ENCODE measurements around the gene ABCD4. TPM values are rescaled to one million over a fixed set of nuclear protein-coding genes. Genes with fewer than 3 reads are reported as not detected.

Gene ABCD4
- polyA plus RNA-seq, 1 of the 3 experiments (the other 2 are of a cell fraction), result 37.0 TPM

DNA sequence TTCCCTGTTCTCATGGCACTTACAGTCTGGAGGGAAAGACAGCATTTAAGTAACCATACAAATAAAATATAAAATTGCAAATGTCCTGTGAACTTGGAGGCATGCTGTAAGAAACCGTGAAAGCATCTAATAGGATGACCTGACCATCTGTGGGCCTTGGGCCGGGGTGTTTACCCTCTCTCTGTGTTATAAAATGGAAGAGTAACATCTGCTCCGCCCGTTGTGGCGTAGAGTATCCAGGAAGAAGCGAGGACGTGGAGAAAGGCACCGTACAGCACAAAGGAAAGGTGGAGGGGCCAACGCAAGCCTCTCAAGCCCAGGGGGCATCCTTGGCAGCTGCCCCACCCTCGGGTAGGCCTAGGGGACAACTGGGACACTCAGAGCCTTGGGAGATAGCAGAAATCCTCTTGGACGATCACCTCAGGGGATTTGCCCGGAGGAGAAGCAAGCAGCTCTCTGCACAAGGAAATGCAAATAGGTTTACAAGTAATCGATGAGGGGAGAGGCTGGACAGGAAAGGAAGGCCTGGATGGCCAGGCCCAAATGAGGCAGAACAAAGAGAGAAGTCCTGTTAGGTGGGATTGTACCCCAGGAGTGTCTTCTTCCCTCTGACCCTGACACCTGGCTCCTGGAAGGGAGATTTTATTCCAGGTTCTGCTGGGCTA, 37.3 kb downstream of the ABCD4 start:
- peaks cover 2% of the 10 kb centered on the region for H3F3A ChIP-seq (replicated peaks; ENCODE audit: insufficient read depth)
- CTCF ChIA-PET, result interaction anchor here (1.0 to 2.9 kb wide), 2 partner anchors 9 to 14 kb away, joined by 5 to 17 read pairs; no protein-coding TSS in a partner anchor
- TF ChIP-seq SMC3 (IDR thresholded peaks at IDR 0.05; ENCODE audit: low read depth, low read length), result no peak
- no peak for TF ChIP-seq FOXM1 (IDR thresholded peaks at IDR 0.05; ENCODE audit: low read depth)
- no peak for TF ChIP-seq USF2 (IDR thresholded peaks at IDR 0.05; ENCODE audit: borderline replicate concordance, low read depth, low read length)
- no peak for TF ChIP-seq ELF1 (IDR thresholded peaks at IDR 0.05)
- no peak for TF ChIP-seq TEAD4 (IDR thresholded peaks at IDR 0.05; ENCODE audit: borderline replicate concordance, insufficient read depth)
- TF ChIP-seq FOXJ3 (CRISPR knock-in tag; IDR thresholded peaks at IDR 0.05), result no peak

DNA sequence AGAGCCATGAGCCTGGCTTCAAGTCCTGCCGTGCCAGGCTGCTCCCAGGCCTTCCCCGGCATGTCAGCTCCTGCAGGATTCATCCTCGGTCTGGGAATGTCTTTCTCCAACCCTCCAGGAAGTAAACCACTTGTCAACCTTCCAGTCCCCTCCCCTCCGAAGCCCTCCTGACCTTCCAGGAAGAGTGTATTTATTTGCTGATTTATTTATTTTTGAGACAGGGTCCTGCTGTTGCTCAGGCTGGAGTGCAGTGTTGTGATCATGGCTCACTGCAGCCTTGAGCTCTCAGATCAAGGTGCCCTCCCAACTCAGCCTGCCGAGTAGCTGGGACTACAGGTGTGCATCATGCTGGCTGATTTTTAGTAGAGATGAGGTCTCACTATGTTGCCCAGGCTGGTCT, 38.8 kb downstream of the ABCD4 start:
- TF ChIP-seq, protein P1, sequence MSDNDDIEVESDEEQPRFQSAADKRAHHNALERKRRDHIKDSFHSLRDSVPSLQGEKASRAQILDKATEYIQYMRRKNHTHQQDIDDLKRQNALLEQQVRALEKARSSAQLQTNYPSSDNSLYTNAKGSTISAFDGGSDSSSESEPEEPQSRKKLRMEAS (IDR thresholded peaks at IDR 0.05; ENCODE audit: low read depth), result no peak
- TF ChIP-seq YY1 (IDR thresholded peaks at IDR 0.05; ENCODE audit: low read depth) (no peak), SIN3A (IDR thresholded peaks at IDR 0.05; ENCODE audit: borderline replicate concordance, low read depth, low read length) (no peak), MXI1 (IDR thresholded peaks at IDR 0.05; ENCODE audit: low read depth, low read length) (no peak), PBX3 (IDR thresholded peaks at IDR 0.05) (no peak), RAD21 (IDR thresholded peaks at IDR 0.05; ENCODE audit: low read length) (no peak), TEAD4 (IDR thresholded peaks at IDR 0.05; ENCODE audit: borderline replicate concordance, insufficient read depth) (no peak), EZH2phosphoT487 (IDR thresholded peaks at IDR 0.05; ENCODE audit: borderline replicate concordance, low read depth) (no peak), GATA2 (CRISPR knock-in tag; IDR thresholded peaks at IDR 0.05) (no peak), TAF1 (IDR thresholded peaks at IDR 0.05; ENCODE audit: borderline replicate concordance, low read depth, low read length) (no peak)
- Histone ChIP-seq H3K4me1 (ENCODE audit: control insufficient read depth in 1 of 2, insufficient read depth in 2 of 2, low read depth in 1 of 2, low read length in 1 of 2) (no peaks in the 10 kb centered on the region; a peak in 1 of 4 replicates), H3K9me3 (no peaks in the 10 kb centered on the region), H3K9me2 (no peaks in the 10 kb centered on the region), H3K9ac (no peak overlapping the region), H3K36me3 (replicated peaks in 1 of 2; ENCODE audit: control insufficient read depth in 1 of 2, insufficient read depth in 2 of 2, low read length in 1 of 2) (no peaks in the 10 kb centered on the region), H3K4me2 (no peak overlapping the region), H3K4me3 (ENCODE audit: low read depth in 2 of 2, low read length in 1 of 2) (no peak overlapping the region), H2AFZ (ENCODE audit: low read depth) (no peak overlapping the region), H4K20me1 (ENCODE audit: insufficient read depth) (no peaks in the 10 kb centered on the region), H3K79me2 (ENCODE audit: insufficient read depth) (no peaks in the 10 kb centered on the region), H3K27ac (ENCODE audit: low read depth in 2 of 2, low read length in 1 of 2) (no peak overlapping the region), H3K27me3 (ENCODE audit: insufficient read depth) (peaks cover 12% of the 10 kb centered on the region; the same call in 1 of the 2 replicates), H3F3A (replicated peaks; ENCODE audit: insufficient read depth) (no peaks in the 10 kb centered on the region)
- CTCF ChIA-PET, result interaction anchor here (1.0 to 1.4 kb wide), 2 partner anchors 12 to 38 kb away, joined by 5 read pairs; partner anchors contain the start of gene ABCD4
- 21% methylated on average over 3 of the region's 5 CpGs for WGBS (ENCODE audit: low lambda C conversion rate)
- DNase-seq, result no peak
- POLR2A ChIA-PET, result no interaction called here

More for the DNA sequence above, 37.3 kb downstream of the ABCD4 start:
- no peak overlapping the region for H3K9ac ChIP-seq
- no peaks in the 10 kb centered on the region for H3K36me3 ChIP-seq (replicated peaks in 1 of 2; ENCODE audit: control insufficient read depth in 1 of 2, insufficient read depth in 2 of 2, low read length in 1 of 2)
- H3K27me3 ChIP-seq (ENCODE audit: insufficient read depth), result no peaks in the 10 kb centered on the region
- H2AFZ ChIP-seq (ENCODE audit: low read depth), result no peak overlapping the region
- no peak overlapping the region for H3K4me3 ChIP-seq (ENCODE audit: low read depth in 2 of 2, low read length in 1 of 2)
- H3K79me2 ChIP-seq (ENCODE audit: insufficient read depth), result no peaks in the 10 kb centered on the region
- no peaks in the 10 kb centered on the region for H3K9me3 ChIP-seq
- no peaks in the 10 kb centered on the region for H4K20me1 ChIP-seq (ENCODE audit: insufficient read depth)
- 76% methylated on average over 13 of the region's 13 CpGs for WGBS (ENCODE audit: low lambda C conversion rate)
- no peak overlapping the region for H3K4me2 ChIP-seq
- H3K27ac ChIP-seq (ENCODE audit: low read depth in 2 of 2, low read length in 1 of 2), result no peak overlapping the region
- POLR2A ChIA-PET, result no interaction called here
- H3K9me2 ChIP-seq, result no peaks in the 10 kb centered on the region
- H3K4me1 ChIP-seq (ENCODE audit: control insufficient read depth in 1 of 2, insufficient read depth in 2 of 2, low read depth in 1 of 2, low read length in 1 of 2), result no peaks in the 10 kb centered on the region; a peak in 1 of 4 replicates
- no peak for DNase-seq

Measured in SK-N-SH (cell line).